Kidney (tissue), 14 donors: ENCODE data around the gene ZKSCAN2. TPM values are rescaled to one million over a fixed set of nuclear protein-coding genes. Genes with fewer than 3 reads are reported as not detected.

Experiments
- DNase-seq, 5 donors: peaks; one replicate each; pipeline ENCODE4 v3.0.0-alpha.2; 2013 to 2020
- FAIRE-seq: peaks from 2 replicates; lab custom pipeline; 2012; peaks lifted over from hg19 to GRCh38; lab: Jason Lieb, UNC
- H3K27ac ChIP-seq, 2 donors: one replicate each; pipeline ENCODE4 v1.7.0; 2013; ENCODE audit warnings: low read depth in 2 of 2, low read length in 2 of 2, inconsistent platforms in 1 of 2
- H3K27me3 ChIP-seq: one replicate; pipeline ENCODE4 v1.7.1; 2013; ENCODE audit warnings: low read length, inconsistent platforms; ENCODE audit not compliant: control insufficient read depth, insufficient read depth
- H3K36me3 ChIP-seq, 3 donors: one replicate each; pipeline versions ENCODE4 v1.7.0 to v1.7.1; 2013; ENCODE audit warnings: low read length in 3 of 3, control low read depth in 1 of 3, inconsistent platforms in 1 of 3; ENCODE audit not compliant: insufficient read depth in 3 of 3, control insufficient read depth in 2 of 3
- H3K4me1 ChIP-seq, 3 donors: one replicate each; pipeline versions ENCODE4 v1.7.0 to v1.7.1; 2013; ENCODE audit warnings: low read length in 3 of 3, inconsistent platforms in 1 of 3, low read depth in 1 of 3; ENCODE audit not compliant: control insufficient read depth in 2 of 3, insufficient read depth in 2 of 3
- H3K4me3 ChIP-seq, 3 donors: one replicate each; pipeline versions ENCODE4 v1.7.0 to v1.8.1; 2013; ENCODE audit warnings: low read length in 3 of 3, control low read depth in 1 of 3, inconsistent platforms in 1 of 3
- H3K9ac ChIP-seq, 3 donors: one replicate each; pipeline versions ENCODE4 v1.7.0 to v1.7.1; 2013; ENCODE audit warnings: low read length in 3 of 3, control low read depth in 1 of 3, inconsistent platforms in 1 of 3
- H3K9me3 ChIP-seq, 3 donors: one replicate each; pipeline versions ENCODE4 v1.7.0 to v1.7.1; 2013; ENCODE audit warnings: low read length in 3 of 3, control low read depth in 1 of 3, inconsistent platforms in 1 of 3; ENCODE audit not compliant: control insufficient read depth in 2 of 3, insufficient read depth in 1 of 3
- intact Hi-C: fragments of 100-400 bp; cut with DNase I; formaldehyde crosslinking; loops from one replicate; pipeline ENCODE4 v1.11.1; 2022
- polyA plus RNA-seq: library from polyadenylated mRNA; stranded (reverse); fragments of 350-450 nt; fragmentation: Illumina TruSeq; extraction: RNeasy Lipid Tissue Mini Kit (QIAGEN cat#74804); gene quantifications from one replicate; pipeline ENCODE4 v1.2.3, GENCODE V29; 2014; ENCODE audit warnings: low read depth, low replicate concordance; ENCODE audit not compliant: insufficient read depth
- total RNA-seq: library from RNA; stranded (reverse); fragmentation: NEBNext Ultra II Directional; extraction: Animal tissue kit (Norgen Biotek cat#: 25700); gene quantifications from one replicate; pipeline ENCODE4 v1.2.1, GENCODE V29; 2021
- TF ChIP-seq, protein P1 (sequence below): IDR thresholded peaks from 3 replicates; pipeline ENCODE4 v1.5.1; 2012; ENCODE audit warnings: mild to moderate bottlenecking, moderate library complexity, borderline replicate concordance; ENCODE audit not compliant: insufficient read depth; ENCODE audit errors: extremely low read depth
- donor health status: control.
- donor health status: control.
- donor health status: control.
- donor health status: control.
- donor health status: control.
- donor health status: DM: yes; HTN: yes; CAD: no.
- donor health status: Normal renal cell carcinoma (clear cell type).

Gene ZKSCAN2
- total and polyA plus RNA-seq, 2 donors from 2014 or later: 1.3 to 6.1 TPM

DNA sequence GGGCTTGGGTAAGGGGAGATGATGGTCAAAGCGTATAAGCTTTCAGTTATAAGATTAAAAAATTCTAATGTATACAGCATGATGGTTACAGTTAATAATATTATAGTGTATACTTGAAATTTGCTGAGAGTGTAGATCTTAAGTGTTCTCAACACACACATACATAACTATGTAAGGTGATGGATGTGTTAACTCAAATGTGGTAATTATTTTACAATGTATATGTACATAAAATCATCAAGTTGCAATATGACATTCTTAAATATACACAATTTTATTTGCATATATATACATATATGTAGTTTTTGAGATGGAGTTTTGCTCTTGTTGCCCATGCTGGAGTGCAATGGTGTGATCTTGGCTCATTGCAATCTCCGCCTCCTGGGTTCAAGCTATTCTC lies 7.2 kb downstream of the ZKSCAN2 start:
- DNase-seq (no peak), FAIRE-seq (no peak)
- H3K36me3 ChIP-seq: peaks cover 11 to 25% (median 20%) of the 10 kb centered on the region in 3 donors
- no peak overlapping the region for H3K27ac ChIP-seq
- H3K4me1 ChIP-seq: peaks cover 0 to 4% (median 0%) of the 10 kb centered on the region in 3 donors
- TF ChIP-seq, protein P1, sequence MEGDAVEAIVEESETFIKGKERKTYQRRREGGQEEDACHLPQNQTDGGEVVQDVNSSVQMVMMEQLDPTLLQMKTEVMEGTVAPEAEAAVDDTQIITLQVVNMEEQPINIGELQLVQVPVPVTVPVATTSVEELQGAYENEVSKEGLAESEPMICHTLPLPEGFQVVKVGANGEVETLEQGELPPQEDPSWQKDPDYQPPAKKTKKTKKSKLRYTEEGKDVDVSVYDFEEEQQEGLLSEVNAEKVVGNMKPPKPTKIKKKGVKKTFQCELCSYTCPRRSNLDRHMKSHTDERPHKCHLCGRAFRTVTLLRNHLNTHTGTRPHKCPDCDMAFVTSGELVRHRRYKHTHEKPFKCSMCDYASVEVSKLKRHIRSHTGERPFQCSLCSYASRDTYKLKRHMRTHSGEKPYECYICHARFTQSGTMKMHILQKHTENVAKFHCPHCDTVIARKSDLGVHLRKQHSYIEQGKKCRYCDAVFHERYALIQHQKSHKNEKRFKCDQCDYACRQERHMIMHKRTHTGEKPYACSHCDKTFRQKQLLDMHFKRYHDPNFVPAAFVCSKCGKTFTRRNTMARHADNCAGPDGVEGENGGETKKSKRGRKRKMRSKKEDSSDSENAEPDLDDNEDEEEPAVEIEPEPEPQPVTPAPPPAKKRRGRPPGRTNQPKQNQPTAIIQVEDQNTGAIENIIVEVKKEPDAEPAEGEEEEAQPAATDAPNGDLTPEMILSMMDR: no peak
- no peaks in the 10 kb centered on the region for H3K27me3 ChIP-seq
- H3K4me3 ChIP-seq: no peak overlapping the region
- H3K9me3 ChIP-seq: no peaks in the 10 kb centered on the region
- no peak overlapping the region for H3K9ac ChIP-seq
- intact Hi-C loops: no loop called here

DNA sequence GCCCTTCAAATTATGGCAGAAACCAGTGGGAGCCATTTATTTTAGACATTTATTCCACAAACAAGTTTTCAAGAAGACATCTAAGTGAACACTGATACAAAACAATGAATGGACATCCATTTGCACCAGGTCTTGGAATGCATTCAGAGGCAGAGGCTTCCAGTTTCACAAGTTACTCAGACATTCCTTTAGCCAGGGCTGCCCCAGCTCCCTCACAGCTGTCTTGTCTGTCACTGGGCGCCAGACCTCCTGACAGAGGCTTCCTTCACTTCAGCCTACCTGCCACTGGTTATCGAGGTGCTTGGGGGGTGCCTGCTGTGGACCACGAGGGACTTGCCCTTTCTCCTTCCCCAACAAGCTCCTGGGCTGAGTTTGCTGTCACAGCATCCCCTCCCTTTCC lies 21.7 kb downstream of the ZKSCAN2 start:
- DNase-seq (no peak), FAIRE-seq (no peak)
- H3K4me3 ChIP-seq: no peak overlapping the region
- no peaks in the 10 kb centered on the region for H3K4me1 ChIP-seq
- H3K9ac ChIP-seq: no peak overlapping the region
- H3K27me3 ChIP-seq: no peaks in the 10 kb centered on the region
- H3K36me3 ChIP-seq: peaks cover 0 to 2% (median 0%) of the 10 kb centered on the region in 3 donors
- H3K27ac ChIP-seq: no peak overlapping the region
- intact Hi-C loops: no loop called here
- TF ChIP-seq, protein P1: no peak
- no peaks in the 10 kb centered on the region for H3K9me3 ChIP-seq

DNA sequence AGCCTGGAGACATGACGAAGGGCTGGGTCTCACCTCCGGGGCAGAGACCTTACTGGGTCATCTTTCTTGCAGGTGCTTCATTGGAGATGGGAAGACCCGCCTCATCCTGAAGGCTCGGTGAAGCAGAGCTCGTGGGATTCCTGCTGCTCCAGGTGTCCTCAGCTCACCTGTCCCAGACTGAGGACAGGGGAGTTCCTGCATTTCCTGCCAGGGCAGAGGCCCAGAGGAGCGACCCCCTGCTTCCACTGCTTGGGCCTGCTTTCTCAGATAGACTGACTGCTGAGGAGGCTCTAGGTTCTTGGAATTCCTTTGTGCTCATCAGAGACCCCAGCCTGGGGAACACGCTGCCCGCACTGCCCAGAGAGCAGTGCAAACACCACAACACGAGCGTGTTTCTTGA lies 29.3 kb downstream of the ZKSCAN2 start:
- TF ChIP-seq, protein P1: no peak
- intact Hi-C loops: loop anchor here (10.0 kb wide), 1 partner anchor 174 kb away; no protein-coding TSS in a partner anchor
- FAIRE-seq: no peak
- Histone ChIP-seq H3K27ac (no peak overlapping the region), H3K4me3 (no peak overlapping the region), H3K27me3 (no peaks in the 10 kb centered on the region), H3K4me1 (no peaks in the 10 kb centered on the region), H3K36me3 (no peaks in the 10 kb centered on the region), H3K9me3 (no peaks in the 10 kb centered on the region), H3K9ac (no peak overlapping the region)
- DNase-seq: no peak

DNA sequence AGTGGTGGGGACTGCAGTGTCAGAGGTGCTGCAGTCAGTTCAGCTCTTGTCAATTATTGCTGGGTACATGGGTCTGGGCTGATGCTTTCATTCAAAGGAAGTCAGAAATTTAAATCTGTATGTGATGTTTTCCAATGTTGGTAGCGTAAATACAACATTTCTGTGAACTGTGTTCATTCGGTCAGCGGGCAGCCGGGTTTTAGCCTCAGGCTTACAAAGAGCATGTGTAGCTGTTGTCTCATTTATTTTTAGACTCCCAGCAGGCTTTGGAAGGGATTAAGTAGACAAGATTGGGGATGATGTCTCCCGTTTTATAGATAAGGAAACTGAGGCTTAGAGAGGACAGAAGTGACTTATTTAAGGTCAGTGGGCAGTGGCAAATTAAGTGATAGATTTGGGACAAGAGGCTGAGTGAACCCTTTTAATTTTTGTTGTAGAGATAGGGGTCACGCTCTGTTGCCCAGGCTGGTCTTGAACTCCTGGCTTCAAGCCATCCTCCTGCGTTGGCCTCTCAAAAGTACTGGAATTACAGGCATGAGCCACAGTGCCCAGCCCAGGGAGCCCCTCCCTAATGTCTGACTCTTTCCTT lies 32.8 kb downstream of the ZKSCAN2 start:
- H3K27me3 ChIP-seq: no peaks in the 10 kb centered on the region
- no peak overlapping the region for H3K27ac ChIP-seq
- H3K4me3 ChIP-seq: no peak overlapping the region
- TF ChIP-seq, protein P1: no peak
- H3K9ac ChIP-seq: no peak overlapping the region
- no peaks in the 10 kb centered on the region for H3K36me3 ChIP-seq
- intact Hi-C loops: loop anchor here (10.0 kb wide), 1 partner anchor 170 kb away; no protein-coding TSS in a partner anchor
- FAIRE-seq: no peak
- H3K4me1 ChIP-seq: no peaks in the 10 kb centered on the region
- no peak for DNase-seq
- H3K9me3 ChIP-seq: no peaks in the 10 kb centered on the region
